ENCODE measurements around the gene EGFL7. TPM values are rescaled to one million over a fixed set of nuclear protein-coding genes. Genes with fewer than 3 reads are reported as not detected.
"Not testable (repeated sequence)": the region's sequence is repeated elsewhere in the genome, so short reads cannot be mapped to it uniquely, and the experiment has no call there.

EGFL7 gene
- total RNA-seq, 1 donor from 2014 or later: 56.2 TPM

DNA sequence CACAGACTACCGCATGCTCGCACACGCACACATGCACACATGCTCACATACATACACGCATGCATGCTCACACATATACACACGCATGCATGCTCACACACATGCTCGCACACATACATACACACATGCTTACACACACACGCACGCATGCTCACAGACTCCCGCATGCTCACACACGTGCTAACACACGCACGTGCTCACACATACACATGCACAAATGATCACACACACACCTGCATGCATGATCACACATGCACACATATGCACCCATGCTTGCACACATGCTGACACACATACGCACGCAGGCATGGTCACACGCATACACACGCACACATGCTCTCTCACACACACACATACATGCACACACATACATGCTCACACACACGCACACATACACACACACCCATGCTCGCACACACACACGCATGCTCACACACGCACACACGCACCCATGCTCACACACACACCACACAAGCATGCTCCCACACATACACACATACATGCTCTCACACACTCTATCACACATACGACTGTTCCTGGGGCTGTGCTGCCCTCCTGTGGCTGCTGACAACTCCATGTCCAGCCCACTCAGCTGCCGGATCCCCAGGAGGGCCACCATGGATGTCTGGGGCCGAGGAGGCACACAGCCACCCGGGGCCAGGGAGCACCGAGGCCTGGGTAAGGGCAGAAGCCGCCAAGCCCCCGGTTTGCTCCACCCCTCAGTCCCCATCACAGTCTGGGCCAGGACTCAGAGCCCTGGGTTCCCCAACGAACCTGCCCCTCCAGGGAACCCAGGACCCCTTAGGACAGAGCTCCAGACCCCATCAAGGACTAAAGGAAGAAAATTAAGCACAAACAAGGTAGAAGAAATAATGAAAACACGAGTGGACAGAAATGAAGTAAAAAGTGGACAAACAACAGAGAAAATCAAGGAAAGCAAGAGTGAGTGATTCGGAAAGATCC is 31.4 kb upstream of the EGFL7 start:
- H3K36me3 ChIP-seq (ENCODE audit: control insufficient read depth, insufficient read depth, low read length): no peaks in the 10 kb centered on the region
- no peak for DNase-seq (ENCODE audit: low read depth)
- H3K4me3 ChIP-seq (ENCODE audit: low read depth, low read length): no peak overlapping the region
- TF ChIP-seq CTCF (IDR thresholded peaks at IDR 0.05; ENCODE audit: insufficient read depth, low read length, poor library complexity, severe bottlenecking): peak; percentile 84
- H3K27me3 ChIP-seq (ENCODE audit: control insufficient read depth, insufficient read depth, low read length): peaks cover 8% of the 10 kb centered on the region

DNA sequence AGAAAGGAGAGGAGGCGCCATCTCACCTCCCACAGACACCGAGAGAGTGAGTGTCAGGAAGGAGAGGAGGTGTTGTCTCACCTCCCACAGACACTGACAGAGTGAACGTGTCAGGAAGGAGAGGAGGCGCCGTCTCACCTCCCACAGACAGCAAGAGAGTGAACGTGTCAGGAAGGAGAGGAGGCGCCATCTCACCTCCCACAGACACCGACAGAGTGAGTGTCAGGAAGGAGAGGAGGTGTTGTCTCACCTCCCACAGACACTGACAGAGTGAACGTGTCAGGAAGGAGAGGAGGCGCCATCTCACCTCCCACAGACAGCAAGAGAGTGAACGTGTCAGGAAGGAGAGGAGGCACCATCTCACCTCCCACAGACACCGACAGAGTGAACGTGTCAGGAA is 30.6 kb upstream of the EGFL7 start:
- not testable (repeated sequence) for DNase-seq (ENCODE audit: low read depth); H3K27me3 ChIP-seq (ENCODE audit: control insufficient read depth, insufficient read depth, low read length); H3K4me3 ChIP-seq (ENCODE audit: low read depth, low read length); H3K36me3 ChIP-seq (ENCODE audit: control insufficient read depth, insufficient read depth, low read length)

GRCh38 chr9:136632491-136633106 is 30.1 kb upstream of the EGFL7 start:
- not testable (repeated sequence) for H3K4me3 ChIP-seq (ENCODE audit: low read depth, low read length); H3K36me3 ChIP-seq (ENCODE audit: control insufficient read depth, insufficient read depth, low read length); DNase-seq (ENCODE audit: low read depth); H3K27me3 ChIP-seq (ENCODE audit: control insufficient read depth, insufficient read depth, low read length)

GRCh38 chr9:136634904-136635303 is 27.8 kb upstream of the EGFL7 start:
- H3K36me3 ChIP-seq (ENCODE audit: control insufficient read depth, insufficient read depth, low read length): no peaks in the 10 kb centered on the region
- H3K27me3 ChIP-seq (ENCODE audit: control insufficient read depth, insufficient read depth, low read length): peaks cover 4% of the 10 kb centered on the region
- H3K4me3 ChIP-seq (ENCODE audit: low read depth, low read length): no peak overlapping the region
- no peak for TF ChIP-seq CTCF (IDR thresholded peaks at IDR 0.05; ENCODE audit: insufficient read depth, low read length, poor library complexity, severe bottlenecking)
- no peak for DNase-seq (ENCODE audit: low read depth)

DNA sequence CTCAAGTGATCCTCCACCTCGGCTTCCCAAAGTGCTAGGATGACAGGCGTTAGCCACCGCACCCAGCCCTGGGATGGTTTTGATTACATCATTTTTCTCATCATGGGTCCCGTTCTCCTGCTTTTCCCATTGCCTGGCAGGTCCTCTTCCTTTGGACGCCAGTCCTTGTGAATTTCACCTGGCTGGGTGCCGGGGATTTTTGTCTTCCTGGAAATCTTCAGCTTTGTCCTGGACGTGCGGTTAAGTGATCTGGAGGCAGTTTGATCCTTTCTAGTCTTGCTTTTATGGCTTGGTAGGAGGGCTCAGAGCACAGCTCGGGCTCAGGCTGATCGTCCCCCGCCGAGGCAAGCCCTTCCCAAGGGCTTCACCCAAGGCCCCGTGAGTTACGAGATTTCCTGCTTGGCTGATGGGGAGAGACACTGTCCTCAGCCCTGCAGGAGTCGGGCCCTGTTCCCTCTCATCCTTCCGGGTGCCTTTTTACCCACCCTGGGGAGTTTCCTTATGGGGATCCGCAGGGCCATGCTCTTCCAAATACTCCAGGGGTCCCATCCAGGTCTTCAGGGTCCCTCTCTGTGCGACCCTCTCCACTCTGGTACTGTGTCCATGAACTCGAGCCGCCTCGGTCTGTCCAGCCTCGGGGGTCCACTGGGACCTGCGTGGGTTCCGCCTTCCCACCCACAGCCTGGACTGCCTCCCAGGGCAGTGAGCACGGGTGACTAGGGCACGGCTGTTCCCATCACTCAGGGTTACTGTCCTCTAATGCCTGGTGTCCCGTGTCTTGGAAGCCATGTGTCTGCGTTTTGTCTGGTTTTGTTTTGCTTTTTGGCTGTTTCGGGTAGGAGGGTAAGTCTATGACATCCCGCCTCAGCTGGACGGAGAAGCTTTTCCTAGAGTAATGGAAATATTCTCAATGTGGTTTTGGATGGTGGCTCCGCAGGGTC is 22.3 kb upstream of the EGFL7 start:
- Histone ChIP-seq H3K27me3 (ENCODE audit: control insufficient read depth, insufficient read depth, low read length) (peaks cover 22% of the 10 kb centered on the region), H3K4me3 (ENCODE audit: low read depth, low read length) (no peak overlapping the region), H3K36me3 (ENCODE audit: control insufficient read depth, insufficient read depth, low read length) (no peaks in the 10 kb centered on the region)
- TF ChIP-seq CTCF (IDR thresholded peaks at IDR 0.05; ENCODE audit: insufficient read depth, low read length, poor library complexity, severe bottlenecking): no peak
- DNase-seq (ENCODE audit: low read depth): no peak

DNA sequence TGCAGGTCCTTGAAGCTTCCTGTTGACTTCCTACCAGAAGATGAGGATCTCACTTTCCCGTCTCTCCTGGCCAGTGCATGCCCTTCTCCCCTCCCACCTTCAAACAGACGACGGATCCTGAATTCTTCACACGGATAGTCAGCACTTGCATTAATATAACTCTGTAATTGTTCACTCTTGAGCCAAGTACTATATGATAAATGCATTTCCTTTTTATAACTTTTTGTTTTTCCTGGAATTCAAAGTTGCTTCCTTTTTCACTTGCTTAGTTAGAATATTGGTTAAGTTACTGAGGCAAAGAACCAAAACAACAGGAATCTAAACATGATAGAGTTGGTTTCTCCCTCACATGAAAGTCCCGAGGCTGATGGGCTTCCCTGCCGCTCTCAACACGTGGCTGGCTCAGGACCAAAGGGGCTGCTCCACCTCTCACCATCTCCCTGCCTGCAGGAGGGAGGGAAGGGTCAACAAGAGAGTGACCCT is 20.2 kb upstream of the EGFL7 start:
- Histone ChIP-seq H3K4me3 (ENCODE audit: low read depth, low read length) (no peak overlapping the region), H3K27me3 (ENCODE audit: control insufficient read depth, insufficient read depth, low read length) (peaks cover 27% of the 10 kb centered on the region), H3K36me3 (ENCODE audit: control insufficient read depth, insufficient read depth, low read length) (no peaks in the 10 kb centered on the region)
- TF ChIP-seq CTCF (IDR thresholded peaks at IDR 0.05; ENCODE audit: insufficient read depth, low read length, poor library complexity, severe bottlenecking): no peak
- DNase-seq (ENCODE audit: low read depth): no peak

Data from kidney epithelial cell (primary cell).